SU-DHL-6 (cell line): ENCODE data around the gene ARID5A.

Experiments used
- CTCF ChIP-seq: fragments of 200-600 bp; sonication (generic); IDR thresholded peaks from one replicate; pipeline ENCODE4 v1.5.1; 2017; ENCODE audit warnings: antibody characterized with exemption, mild to moderate bottlenecking, low read length, moderate library complexity; ENCODE audit not compliant: insufficient read depth, poor library complexity, severe bottlenecking
- EZH2phosphoT487 ChIP-seq: fragments of 200-600 bp; sonication (generic), shearing (Covaris generic); conservative IDR thresholded peaks from 2 replicates; pipeline ENCODE4 v1.6.1; 2018; ENCODE audit warnings: mild to moderate bottlenecking, antibody characterized with exemption, low read length, moderate library complexity, mixed read lengths

- TF ChIP-seq CTCF, result no peak
- TF ChIP-seq EZH2phosphoT487, result no peak
Observed at GRCh38 chr2:96594282-96594681, 57.7 kb downstream of the ARID5A start.
